LHCN-M2 (cell line): ENCODE measurements around the gene SCML1. TPM values are rescaled to one million over a fixed set of nuclear protein-coding genes. Genes with fewer than 3 reads are reported as not detected.

Experiments used
- DNase-seq: peaks from one replicate; pipeline ENCODE4 v3.0.0-alpha.2; 2012; ENCODE audit warnings: low read depth
- total RNA-seq: library from RNA; depleted of rRNA; stranded (reverse); fragments of >200 nt; gene quantifications from 2 replicates; pipeline ENCODE4 v1.2.3, GENCODE V29; 2014; rRNA removed

The SCML1 gene
- total RNA-seq, 1 experiment from 2014 or later: 11.0 TPM

- DNase-seq: no peak
These were observed 51.8 kb downstream of the SCML1 start for GRCh38 chrX:17788956-17789562.

GRCh38 chrX:17792826-17793225 is 55.5 kb downstream of the SCML1 start:
- DNase-seq: no peak

GRCh38 chrX:17798921-17799320 is 61.6 kb downstream of the SCML1 start:
- DNase-seq: no peak

GRCh38 chrX:17801431-17801830 is 64.1 kb downstream of the SCML1 start:
- no peak for DNase-seq

- DNase-seq: no peak
These were observed 65.5 kb downstream of the SCML1 start for GRCh38 chrX:17802756-17803155.

GRCh38 chrX:17803449-17803848 is 66.2 kb downstream of the SCML1 start:
- no peak for DNase-seq

Other genes with a start within 250 kb of the SCML1 start
- 0.11 TPM in 1 of 2 replicates, not detected in the other for gene RAI2, start 123.8 kb downstream of the SCML1 start, total RNA-seq